HCT116 (cell line): Measurements from ENCODE around the gene RWDD2A. TPM values are rescaled to one million over a fixed set of nuclear protein-coding genes. Genes with fewer than 3 reads are reported as not detected.

Experiments
- ATAC-seq: fragments of 200-7000 bp; cut with Tn5 transposase; 2 replicates; pipeline ENCODE4 v1.9.1; 2020; ENCODE audit warnings: mild to moderate bottlenecking, moderate library complexity
- BruUV-seq: library from RNA; stranded (reverse); fragments of 400-500 nt; replicated peaks from 2 replicates; lab custom pipeline; 2021; lab: Mats Ljungman, UMichigan
- CTCF ChIA-PET: fragments of 300-600 bp; sonication (Branson Sonifier 250); formaldehyde crosslinking; loops from one replicate; lab custom pipeline; 2021; ENCODE audit warnings: antibody characterized with exemption; lab: Charles Lee
- POLR2A ChIA-PET: fragments of 300-600, 350-600 bp; sonication (Branson Sonifier 250); formaldehyde crosslinking; loops from one replicate; lab custom pipeline; 2021; ENCODE audit warnings: antibody characterized with exemption; lab: Charles Lee
- RAD21 ChIA-PET, 2 experiments: fragments of 300-600 bp; sonication (Branson Sonifier 250); formaldehyde crosslinking; loops; one replicate each; lab custom pipeline; 2023; ENCODE audit warnings: low total read pairs in 2 of 2; ENCODE audit not compliant: uncharacterized antibody in 2 of 2, unreplicated experiment in 2 of 2, low non-redundant PET in 1 of 2; lab: Charles Lee
- DNase-seq: peaks from one replicate; pipeline ENCODE4 v3.0.0-alpha.2; 2010; ENCODE audit warnings: low read depth, low spot score
- H2AFZ ChIP-seq: fragments of 200-600 bp; shearing (Covaris generic), sonication (generic); 2 replicates; pipeline ENCODE4 v1.6.1; 2017; ENCODE audit warnings: low read depth, mixed run types, mixed read lengths, antibody characterized with exemption, low read length; ENCODE audit not compliant: poor library complexity, severe bottlenecking
- H3K27ac ChIP-seq: 2 replicates; pipeline ENCODE4 v1.5.1; 2012; ENCODE audit warnings: low read depth, low read length
- H3K27me3 ChIP-seq: fragments of 200-600 bp; sonication (generic); 2 replicates; pipeline ENCODE4 v1.6.1; 2016; ENCODE audit warnings: mixed run types, low read length, mixed read lengths; ENCODE audit not compliant: insufficient read depth
- H3K36me3 ChIP-seq, 2 experiments: fragments of 200-500 bp in 1 of 2; fragments of 200-600 bp in 1 of 2; sonication (Bioruptor generic) in 1 of 2; sonication (generic) in 1 of 2; 2 replicates each; pipeline versions ENCODE4 v1.5.1 to v1.6.1; 2014 to 2016; ENCODE audit warnings: low read length in 2 of 2, inconsistent platforms in 1 of 2, mixed read lengths in 1 of 2, mixed run types in 1 of 2; ENCODE audit not compliant: insufficient read depth in 2 of 2, control insufficient read depth in 1 of 2
- H3K4me1 ChIP-seq, 2 experiments: fragments of 200-600 bp in 1 of 2; sonication (generic) in 1 of 2; 2 replicates each; pipeline versions ENCODE4 v1.5.1 to v1.6.1; 2012 to 2017; ENCODE audit warnings: low read length in 2 of 2, inconsistent platforms in 1 of 2, mild to moderate bottlenecking in 1 of 2, mixed read lengths in 1 of 2, mixed run types in 1 of 2, moderate library complexity in 1 of 2; ENCODE audit not compliant: insufficient read depth in 2 of 2, control insufficient read depth in 1 of 2
- H3K4me2 ChIP-seq: fragments of 200-600 bp; sonication (generic); 2 replicates; pipeline ENCODE4 v1.6.1; 2017; ENCODE audit warnings: mixed run types, low read length, mixed read lengths
- H3K4me3 ChIP-seq, 2 experiments: fragments of 200-600 bp in 1 of 2; sonication (generic) in 1 of 2; replicated peaks in 1 of 2; 2 replicates each; pipeline ENCODE4 v1.5.1; 2011 to 2016; ENCODE audit warnings: low read length in 2 of 2, control low read depth in 1 of 2, low read depth in 1 of 2, mild to moderate bottlenecking in 1 of 2, mixed read lengths in 1 of 2, mixed run types in 1 of 2
- H3K79me2 ChIP-seq: fragments of 200-600 bp; sonication (generic); 2 replicates; pipeline ENCODE4 v1.6.1; 2017; ENCODE audit warnings: mild to moderate bottlenecking, mixed run types, low read length, moderate library complexity, mixed read lengths; ENCODE audit not compliant: insufficient read depth
- H3K9ac ChIP-seq: fragments of 200-600 bp; sonication (generic); 2 replicates; pipeline ENCODE4 v1.6.1; 2016; ENCODE audit warnings: low read length, mixed read lengths
- H3K9me2 ChIP-seq: fragments of 200-600 bp; sonication (generic), shearing (Covaris generic); 2 replicates; pipeline ENCODE4 v1.6.1; 2017; ENCODE audit warnings: mixed run types, mild to moderate bottlenecking, moderate library complexity; ENCODE audit not compliant: insufficient read depth
- H3K9me3 ChIP-seq, 2 experiments: fragments of 200-500 bp in 1 of 2; fragments of 200-600 bp in 1 of 2; sonication (Bioruptor generic) in 1 of 2; sonication (generic) in 1 of 2; 2 replicates each; pipeline ENCODE4 v1.6.1; 2014 to 2017; ENCODE audit warnings: low read length in 2 of 2, mixed read lengths in 2 of 2, inconsistent platforms in 1 of 2, low read depth in 1 of 2, mild to moderate bottlenecking in 1 of 2, mixed run types in 1 of 2, moderate library complexity in 1 of 2; ENCODE audit not compliant: control insufficient read depth in 1 of 2, insufficient read depth in 1 of 2
- H4K20me1 ChIP-seq: fragments of 200-600 bp; sonication (generic), shearing (Covaris generic); 2 replicates; pipeline ENCODE4 v1.6.1; 2017; ENCODE audit warnings: mixed run types, mild to moderate bottlenecking, moderate library complexity; ENCODE audit not compliant: insufficient read depth
- ATF3 ChIP-seq: IDR thresholded peaks from 2 replicates; pipeline ENCODE4 v1.6.1; 2012
- CBX3 ChIP-seq: IDR thresholded peaks from 2 replicates; pipeline ENCODE4 v1.6.1; 2012; ENCODE audit warnings: low read depth
- CTCF ChIP-seq, 3 experiments: fragments of 200-600 bp in 1 of 3; sonication (generic) in 1 of 3; IDR thresholded peaks in 2 of 3; conservative IDR thresholded peaks in 1 of 3; 2 replicates each; pipeline ENCODE4 v1.5.1; 2012 to 2017; ENCODE audit warnings: low read depth in 2 of 3, low read length in 2 of 3, antibody characterized with exemption in 1 of 3, borderline replicate concordance in 1 of 3, control low read depth in 1 of 3, mild to moderate bottlenecking in 1 of 3, mixed read lengths in 1 of 3, mixed run types in 1 of 3, moderate library complexity in 1 of 3; ENCODE audit not compliant: insufficient read depth in 1 of 3
- EZH2 ChIP-seq: fragments of 200-600 bp; sonication (generic); IDR thresholded peaks from 2 replicates; pipeline ENCODE4 v1.6.1; 2017; ENCODE audit warnings: antibody characterized with exemption, mixed run types
- EZH2phosphoT487 ChIP-seq: fragments of 200-600 bp; IDR thresholded peaks from 2 replicates; pipeline ENCODE4 v1.6.1; 2018; ENCODE audit warnings: antibody characterized with exemption, borderline replicate concordance
- FOSL1 ChIP-seq: IDR thresholded peaks from 2 replicates; pipeline ENCODE4 v1.6.1; 2012; ENCODE audit warnings: low read depth
- JUND ChIP-seq: IDR thresholded peaks from 2 replicates; pipeline ENCODE4 v1.6.1; 2012
- MAX ChIP-seq: IDR thresholded peaks from 2 replicates; pipeline ENCODE4 v1.6.1; 2012
- POLR2A ChIP-seq: IDR thresholded peaks from 2 replicates; pipeline ENCODE4 v1.7.0; 2011; ENCODE audit warnings: borderline replicate concordance; ENCODE audit not compliant: insufficient read depth, insufficient read length; ENCODE audit errors: extremely low read depth
- POLR2AphosphoS5 ChIP-seq: IDR thresholded peaks from 2 replicates; pipeline ENCODE4 v1.6.1; 2011; ENCODE audit warnings: mild to moderate bottlenecking, low read depth, low read length, moderate library complexity
- RAD21 ChIP-seq: IDR thresholded peaks from 2 replicates; pipeline ENCODE4 v1.6.1; 2012; ENCODE audit warnings: low read depth, mild to moderate bottlenecking
- REST ChIP-seq: IDR thresholded peaks from 2 replicates; pipeline ENCODE4 v1.6.1; 2012; ENCODE audit warnings: low read depth
- SP1 ChIP-seq: IDR thresholded peaks from 2 replicates; pipeline ENCODE4 v1.6.1; 2012; ENCODE audit warnings: low read depth
- SRF ChIP-seq: IDR thresholded peaks from 2 replicates; pipeline ENCODE4 v1.6.1; 2012; ENCODE audit warnings: low read depth
- TCF7L2 ChIP-seq: IDR thresholded peaks from 2 replicates; pipeline ENCODE4 v1.7.0; 2011; ENCODE audit warnings: borderline replicate concordance, inconsistent platforms; ENCODE audit not compliant: insufficient read depth, insufficient read length; ENCODE audit errors: extremely low read depth
- YY1 ChIP-seq: IDR thresholded peaks from 2 replicates; pipeline ENCODE4 v1.6.1; 2011; ENCODE audit warnings: low read length, low read depth, moderate library complexity, mild to moderate bottlenecking; ENCODE audit not compliant: insufficient replicate concordance; ENCODE audit errors: extremely low read depth
- ZFX ChIP-seq: fragments of 450-650 bp; IDR thresholded peaks from 2 replicates; pipeline ENCODE4 v1.6.1; 2017
- intact Hi-C: fragments of 100-400 bp; cut with micrococcal nuclease; formaldehyde crosslinking; loops from 2 replicates; pipeline ENCODE4 v1.10.0; 2022
- total RNA-seq: library from RNA; stranded (reverse); gene quantifications from one replicate; pipeline ENCODE4 v1.2.1, GENCODE V29; 2021; ENCODE audit not compliant: unreplicated experiment

RWDD2A gene
- total RNA-seq, 1 experiment from 2014 or later = 3.6 TPM

- ATAC-seq = no peak
- no peaks in the 10 kb centered on the region for H3K4me1 ChIP-seq
- CTCF ChIA-PET = no interaction called here
- no peaks in the 10 kb centered on the region for H3K9me3 ChIP-seq
- H3K4me2 ChIP-seq = no peak overlapping the region
- H3K27me3 ChIP-seq = no peaks in the 10 kb centered on the region
- intact Hi-C loops = no loop called here
- H3K79me2 ChIP-seq = no peaks in the 10 kb centered on the region
- no peak overlapping the region for H3K27ac ChIP-seq
- RAD21 ChIA-PET = no interaction called here
- no TSS peak for BruUV-seq
- no peak for DNase-seq
- H3K4me3 ChIP-seq = no peak overlapping the region
- no peaks in the 10 kb centered on the region for H3K9me2 ChIP-seq
- H2AFZ ChIP-seq = no peak overlapping the region
- POLR2A ChIA-PET = no interaction called here
- H3K9ac ChIP-seq = no peak overlapping the region
- no peaks in the 10 kb centered on the region for H4K20me1 ChIP-seq
- no peak for TF ChIP-seq SP1
- TF ChIP-seq EZH2phosphoT487 = no peak
- no peak for TF ChIP-seq MAX
- TF ChIP-seq JUND = no peak
- no peak for TF ChIP-seq YY1
- TF ChIP-seq CTCF (IDR thresholded peaks at IDR 0.05 in 2 of 3, conservative IDR thresholded peaks at IDR 0.05 in 1 of 3; ENCODE audit: borderline replicate concordance in 1 of 3, insufficient read depth in 1 of 3, low read depth in 2 of 3, low read length in 2 of 3) = no peak
- TF ChIP-seq POLR2AphosphoS5 = no peak
- H3K36me3 ChIP-seq = peaks cover 39 to 57% of the 10 kb centered on the region in 2 experiments
Measured at GRCh38 chr6:83169511-83169910, 23.6 kb upstream of the RWDD2A start.

DNA sequence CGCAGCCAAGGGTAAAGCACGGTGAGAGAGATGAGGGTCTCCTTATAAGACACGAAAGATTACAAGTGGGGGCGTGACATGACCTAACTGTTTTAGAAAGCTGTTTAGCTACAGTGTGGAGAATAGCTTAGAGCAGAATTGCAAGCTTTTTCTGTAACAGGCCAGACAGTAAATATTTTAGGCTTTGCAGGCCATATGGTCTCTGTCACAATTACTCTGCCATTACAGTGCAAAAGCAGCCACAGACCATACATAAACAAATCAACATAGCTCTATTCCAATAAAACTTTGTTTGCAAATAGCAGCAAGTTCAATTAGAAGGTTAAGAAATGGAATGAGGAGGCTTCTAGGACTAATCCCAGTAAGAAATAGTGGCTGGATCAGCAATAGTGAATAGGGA, 16.9 kb upstream of the RWDD2A start:
- no TSS peak for BruUV-seq
- Histone ChIP-seq H3K4me2 (no peak overlapping the region), H3K9me3 (no peaks in the 10 kb centered on the region), H3K9me2 (no peaks in the 10 kb centered on the region), H3K4me3 (no peak overlapping the region), H3K9ac (no peak overlapping the region), H3K27ac (no peak overlapping the region), H4K20me1 (no peaks in the 10 kb centered on the region), H3K79me2 (no peaks in the 10 kb centered on the region), H3K36me3 (peaks cover 27 to 39% of the 10 kb centered on the region in 2 experiments), H3K27me3 (no peaks in the 10 kb centered on the region), H2AFZ (no peak overlapping the region), H3K4me1 (no peaks in the 10 kb centered on the region)
- ATAC-seq (no peak), DNase-seq (no peak)
- ChIA-PET POLR2A (no interaction called here), RAD21 (no interaction called here), CTCF (interaction anchor here (1.3 kb wide), 1 partner anchor 111 kb away, joined by 3 read pairs; no protein-coding TSS in a partner anchor)
- intact Hi-C loops = no loop called here
- TF ChIP-seq REST (no peak), SP1 (no peak), EZH2 (no peak), SRF (no peak), POLR2A (no peak), ZFX (no peak), CBX3 (no peak), YY1 (no peak), RAD21 (no peak), TCF7L2 (no peak), FOSL1 (no peak), ATF3 (no peak)
